RPMI7951 (cell line): ENCODE measurements around the gene B3GALT5. TPM values are rescaled to one million over a fixed set of nuclear protein-coding genes. Genes with fewer than 3 reads are reported as not detected.
A peak's percentile ranks its signal among the peaks of the same experiment; 100 is the strongest.

Experiments used
- DNase-seq: peaks from one replicate; pipeline ENCODE4 v3.0.0-alpha.2; 2012; ENCODE audit warnings: low read depth
- total RNA-seq: library from RNA; depleted of rRNA; stranded (reverse); fragments of >200 nt; shearing (Covaris generic); gene quantifications from 2 replicates; pipeline ENCODE4 v1.2.3, GENCODE V29; 2014; rRNA removed

Gene B3GALT5
- total RNA-seq, 1 experiment from 2014 or later: 0.72 TPM

GRCh38 chr21:39696196-39696595 is 83.5 kb downstream of the B3GALT5 start:
- no peak for DNase-seq

- no peak for DNase-seq
Observed at GRCh38 chr21:39696618-39697017, 83.9 kb downstream of the B3GALT5 start.

GRCh38 chr21:39700318-39700717 is 87.6 kb downstream of the B3GALT5 start:
- DNase-seq: no peak

- DNase-seq: no peak
Observed at GRCh38 chr21:39703578-39703977, 90.8 kb downstream of the B3GALT5 start.

GRCh38 chr21:39705849-39706248 is 93.1 kb downstream of the B3GALT5 start:
- no peak for DNase-seq

- DNase-seq: no peak
Observed at GRCh38 chr21:39707316-39707715, 94.6 kb downstream of the B3GALT5 start.

GRCh38 chr21:39710866-39711265 is 98.1 kb downstream of the B3GALT5 start:
- no peak for DNase-seq

GRCh38 chr21:39712273-39712672 is 99.5 kb downstream of the B3GALT5 start:
- DNase-seq: no peak

GRCh38 chr21:39712976-39713375 is 100.2 kb downstream of the B3GALT5 start:
- DNase-seq: no peak

- peak; percentile 62 for DNase-seq
Observed at GRCh38 chr21:39713905-39714304, 101.2 kb downstream of the B3GALT5 start.

- DNase-seq: peak; percentile 43
Observed at GRCh38 chr21:39714331-39714730, 101.6 kb downstream of the B3GALT5 start.

- DNase-seq: peak; percentile 41
Observed at GRCh38 chr21:39715804-39716397, 103.2 kb downstream of the B3GALT5 start.

GRCh38 chr21:39720126-39720778 is 107.5 kb downstream of the B3GALT5 start:
- DNase-seq: peak; percentile 10

- DNase-seq: no peak
Observed at GRCh38 chr21:39721885-39722284, 109.1 kb downstream of the B3GALT5 start.

Other genes with a start within 250 kb of the B3GALT5 start
- 0.20 and 0.96 TPM in 2 replicates for gene LCA5L, start 167.2 kb upstream of the B3GALT5 start, total RNA-seq
- 1.2 and 1.3 TPM in 2 replicates for gene SH3BGR, start 161.0 kb upstream of the B3GALT5 start, total RNA-seq
- not detected in 2 replicates for gene IGSF5, start 132.2 kb downstream of the B3GALT5 start, total RNA-seq